Measurements from ENCODE around the gene MOGAT3.

MOGAT3 gene, protein sequence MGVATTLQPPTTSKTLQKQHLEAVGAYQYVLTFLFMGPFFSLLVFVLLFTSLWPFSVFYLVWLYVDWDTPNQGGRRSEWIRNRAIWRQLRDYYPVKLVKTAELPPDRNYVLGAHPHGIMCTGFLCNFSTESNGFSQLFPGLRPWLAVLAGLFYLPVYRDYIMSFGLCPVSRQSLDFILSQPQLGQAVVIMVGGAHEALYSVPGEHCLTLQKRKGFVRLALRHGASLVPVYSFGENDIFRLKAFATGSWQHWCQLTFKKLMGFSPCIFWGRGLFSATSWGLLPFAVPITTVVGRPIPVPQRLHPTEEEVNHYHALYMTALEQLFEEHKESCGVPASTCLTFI

DNA sequence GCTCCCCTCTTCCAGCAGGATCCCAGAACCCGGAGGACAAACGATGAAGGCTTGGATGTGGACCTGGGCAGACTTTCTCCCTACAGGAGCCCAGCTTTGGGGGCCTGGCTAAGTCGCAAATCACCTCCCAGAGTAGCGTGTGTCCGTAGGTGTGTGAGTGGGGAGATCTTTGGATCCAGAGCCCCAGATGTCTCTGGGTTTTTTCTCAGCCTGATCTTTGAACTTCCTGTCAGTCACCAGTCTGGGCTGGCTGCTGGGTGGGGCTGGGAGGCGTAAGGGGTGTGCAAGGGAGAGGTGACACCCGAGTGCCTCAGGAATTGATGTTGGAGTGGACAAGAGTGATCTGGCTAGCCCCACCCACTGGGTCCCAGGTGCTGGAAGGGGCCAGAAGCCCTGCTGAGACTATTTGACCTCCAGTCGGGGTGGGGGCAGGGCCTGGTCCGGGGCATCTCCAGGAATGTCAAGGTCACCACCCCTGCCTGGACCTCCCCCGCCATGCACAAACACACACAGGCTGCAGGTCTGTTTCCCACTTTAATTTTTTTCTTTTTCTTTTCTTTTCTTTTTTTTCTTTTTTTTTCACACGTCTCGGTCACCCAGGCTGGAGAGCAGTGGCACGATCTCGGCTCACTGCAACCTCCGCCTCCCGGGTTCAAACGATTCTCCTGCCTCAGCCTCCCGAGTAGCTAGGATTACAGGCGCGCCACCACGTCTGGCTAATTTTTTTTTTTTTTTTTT, at the start of gene MOGAT3:
Gene MOGAT3 (minus strand): TSS at position 175 of the 738 bp plus-strand sequence. CDS start 182 bp downstream, outside the sequence.
- Mint-ChIP-seq H3K27ac (no peak within 1 kb of the TSS), H3K27me3 (peaks cover 11% of the 10 kb centered on the region), H3K36me3 (peaks cover 4% of the 10 kb centered on the region), H3K4me1 (peaks cover 15% of the 10 kb centered on the region), H3K9me3 (no peaks in the 10 kb centered on the region), H3K4me3 (peak within 1 kb of the TSS; percentile 50)
- ATAC-seq (ENCODE audit: low read depth) (no peak), DNase-seq (ENCODE audit: low spot score in 2 of 2) (no peak)

DNA sequence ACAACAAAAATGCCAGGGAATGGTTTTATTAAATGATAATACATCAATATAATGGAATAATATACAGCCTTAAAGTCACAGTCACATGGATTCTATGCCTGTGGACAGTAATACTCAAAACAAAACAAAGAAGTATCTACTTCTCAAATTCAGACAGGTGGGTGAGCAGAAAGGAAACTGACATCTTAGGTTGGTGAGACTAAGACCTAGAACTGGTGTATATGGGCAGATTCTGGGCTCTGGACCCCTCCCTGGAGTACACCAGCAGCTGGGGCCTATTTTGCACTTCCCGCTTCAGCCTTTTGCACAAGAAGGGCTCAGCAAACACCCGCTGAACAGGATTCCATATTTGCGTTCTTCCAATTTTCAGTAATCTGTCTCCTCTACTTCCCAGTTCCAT, 49.5 kb upstream of the MOGAT3 start:
- ATAC-seq (ENCODE audit: low read depth) (no peak), DNase-seq (ENCODE audit: low spot score in 2 of 2) (no peak)
- Mint-ChIP-seq H3K4me1 (peaks cover 19% of the 10 kb centered on the region), H3K27ac (no peak overlapping the region), H3K4me3 (peak overlapping the region; percentile 98), H3K9me3 (no peaks in the 10 kb centered on the region), H3K36me3 (peaks cover 7% of the 10 kb centered on the region), H3K27me3 (peaks cover 1% of the 10 kb centered on the region)

DNA sequence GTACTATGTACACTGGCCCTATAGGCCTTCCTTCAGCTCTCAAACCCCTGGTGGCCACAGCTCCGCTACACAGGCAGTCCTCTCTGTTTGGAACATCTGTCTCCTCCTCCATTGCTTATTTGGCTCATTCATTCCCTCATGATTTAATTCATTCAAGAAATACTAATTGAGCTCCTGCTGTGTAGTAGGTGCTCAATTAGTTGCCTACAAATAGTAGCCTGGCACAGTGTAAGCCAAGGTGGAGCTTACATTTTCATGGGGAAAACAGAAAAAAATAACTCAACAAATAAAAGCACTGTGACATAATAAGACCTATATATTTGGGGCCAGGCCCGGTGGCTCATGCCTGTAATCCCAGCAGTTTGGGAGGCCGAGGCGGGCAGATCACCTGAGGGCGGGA, 47.4 kb upstream of the MOGAT3 start:
- peaks cover 7% of the 10 kb centered on the region for H3K36me3 Mint-ChIP-seq
- peaks cover 1% of the 10 kb centered on the region for H3K27me3 Mint-ChIP-seq
- H3K27ac Mint-ChIP-seq: no peak overlapping the region
- no peak for ATAC-seq (ENCODE audit: low read depth)
- no peak for DNase-seq (ENCODE audit: low spot score in 2 of 2)
- H3K4me3 Mint-ChIP-seq: no peak overlapping the region
- H3K9me3 Mint-ChIP-seq: no peaks in the 10 kb centered on the region
- peaks cover 22% of the 10 kb centered on the region for H3K4me1 Mint-ChIP-seq

DNA sequence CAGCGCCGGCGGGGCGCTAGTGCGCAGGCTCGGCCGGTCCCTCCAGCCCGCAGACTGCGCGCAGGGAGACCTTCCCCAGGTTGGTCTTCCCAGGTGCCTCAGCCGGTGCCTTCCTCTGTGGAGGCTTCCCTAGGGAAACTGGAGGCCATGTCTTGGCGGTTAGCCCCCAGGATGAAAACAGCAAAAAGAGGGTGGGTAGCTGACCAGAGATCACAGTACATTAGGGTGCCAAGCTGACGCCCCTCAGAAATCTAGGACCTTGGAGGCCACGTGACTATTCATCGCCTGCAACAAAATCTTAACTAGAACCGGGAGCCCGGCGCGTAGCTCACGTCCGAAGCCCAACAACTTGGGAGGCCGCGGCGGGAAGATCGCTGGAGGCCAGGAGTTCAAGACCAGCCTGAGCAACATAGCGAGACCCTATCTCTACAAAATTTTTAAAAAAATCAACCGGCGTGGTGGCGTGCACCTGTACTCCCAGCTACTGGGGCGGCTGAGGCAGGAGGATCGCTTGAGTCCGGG, 44.4 kb upstream of the MOGAT3 start:
- Mint-ChIP-seq H3K4me3 (peak overlapping the region; percentile 98), H3K36me3 (peaks cover 8% of the 10 kb centered on the region), H3K9me3 (no peaks in the 10 kb centered on the region), H3K27me3 (no peaks in the 10 kb centered on the region), H3K27ac (peak overlapping the region; percentile 94), H3K4me1 (peaks cover 11% of the 10 kb centered on the region)
- ATAC-seq (ENCODE audit: low read depth): no peak
- DNase-seq (ENCODE audit: low spot score in 2 of 2): no peak

DNA sequence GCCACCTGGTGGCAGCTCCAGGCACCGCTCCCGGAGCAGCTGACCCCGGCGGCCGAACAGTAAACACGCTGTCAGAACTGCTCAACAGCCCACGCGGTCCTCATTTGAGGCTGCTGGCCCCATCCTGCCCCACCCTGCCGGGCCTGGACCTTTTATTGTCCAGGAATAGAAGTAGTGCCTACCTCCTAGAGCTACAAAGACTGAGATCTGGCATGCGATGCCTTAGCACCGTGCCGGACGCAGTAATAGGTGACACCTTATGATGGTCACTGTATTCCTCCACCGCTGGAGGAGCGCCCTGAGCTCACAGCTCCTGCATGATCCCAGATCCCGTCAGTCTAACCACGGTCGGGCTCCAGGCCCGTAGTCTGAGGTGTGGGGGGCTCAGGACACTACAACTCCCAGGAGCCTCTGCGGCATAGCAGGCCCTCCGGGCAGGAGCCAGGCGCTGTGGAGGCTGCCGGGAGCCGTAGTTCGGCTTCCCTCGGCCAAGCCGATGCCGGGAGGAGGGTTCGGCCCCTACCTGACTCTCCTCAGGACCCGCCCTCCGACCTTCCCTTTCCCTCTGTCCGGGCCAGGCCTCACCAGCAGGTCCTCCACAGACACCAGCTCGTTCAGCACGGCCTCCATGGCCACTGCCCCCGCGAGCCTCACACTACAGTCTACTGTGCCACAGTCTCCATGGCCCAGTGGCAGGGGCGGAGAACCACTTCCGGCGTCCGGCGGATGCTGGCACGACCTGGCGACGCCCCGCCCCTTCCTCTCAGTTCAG, 43.7 kb upstream of the MOGAT3 start, which contains the start of gene FIS1:
Gene FIS1 (minus strand): TSS at position 707 of the 772 bp plus-strand sequence. CDS start 77 bp downstream, at position 630.
- H3K4me1 Mint-ChIP-seq: peaks cover 8% of the 10 kb centered on the region
- H3K27ac Mint-ChIP-seq: peak within 1 kb of the TSS; percentile 94
- H3K9me3 Mint-ChIP-seq: no peaks in the 10 kb centered on the region
- peak; percentile 91 for ATAC-seq (ENCODE audit: low read depth)
- H3K27me3 Mint-ChIP-seq: no peaks in the 10 kb centered on the region
- peak within 1 kb of the TSS; percentile 98 for H3K4me3 Mint-ChIP-seq
- DNase-seq (ENCODE audit: low spot score in 2 of 2): peak; percentile 90 to 97
- peaks cover 8% of the 10 kb centered on the region for H3K36me3 Mint-ChIP-seq

DNA sequence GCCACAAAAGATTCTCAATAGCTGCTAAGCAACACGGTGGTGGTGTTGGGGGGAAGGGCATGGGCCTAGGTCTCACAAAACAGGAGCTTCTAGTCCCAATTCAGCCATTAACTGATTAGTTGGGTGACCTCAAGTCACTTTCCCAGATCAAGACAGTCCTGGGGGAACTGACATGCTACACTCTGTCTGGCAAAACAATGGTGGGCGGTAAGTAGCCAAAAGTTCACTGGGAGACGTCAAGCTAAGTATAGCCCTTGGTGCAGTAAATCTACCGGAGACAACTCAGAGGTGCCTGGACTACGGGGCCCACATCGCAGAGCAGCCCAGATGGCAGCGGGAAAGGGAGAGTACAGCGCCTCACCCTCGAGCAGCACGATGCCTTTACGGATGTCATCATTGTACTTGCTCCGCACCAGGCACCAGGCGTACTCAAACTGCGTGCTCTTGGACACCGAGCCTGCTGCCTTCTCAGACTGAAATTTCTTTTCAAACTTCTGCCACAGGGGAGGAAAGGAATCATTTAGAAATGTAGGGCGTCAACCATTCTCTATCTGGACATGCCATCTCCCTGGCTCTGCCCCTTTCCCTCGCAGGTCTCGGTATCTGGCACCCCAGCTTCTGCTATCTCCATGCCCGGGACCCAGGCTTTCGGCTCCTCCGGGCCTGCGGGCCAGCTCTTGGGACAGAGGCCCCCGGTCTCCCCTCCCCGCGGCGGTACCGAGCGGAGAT, 43.0 kb upstream of the MOGAT3 start:
- DNase-seq (ENCODE audit: low spot score in 2 of 2) (no peak), ATAC-seq (ENCODE audit: low read depth) (no peak)
- Mint-ChIP-seq H3K27me3 (no peaks in the 10 kb centered on the region), H3K36me3 (peaks cover 10% of the 10 kb centered on the region), H3K27ac (peak overlapping the region; percentile 94), H3K4me3 (peak overlapping the region; percentile 98), H3K9me3 (no peaks in the 10 kb centered on the region), H3K4me1 (peaks cover 8% of the 10 kb centered on the region)

DNA sequence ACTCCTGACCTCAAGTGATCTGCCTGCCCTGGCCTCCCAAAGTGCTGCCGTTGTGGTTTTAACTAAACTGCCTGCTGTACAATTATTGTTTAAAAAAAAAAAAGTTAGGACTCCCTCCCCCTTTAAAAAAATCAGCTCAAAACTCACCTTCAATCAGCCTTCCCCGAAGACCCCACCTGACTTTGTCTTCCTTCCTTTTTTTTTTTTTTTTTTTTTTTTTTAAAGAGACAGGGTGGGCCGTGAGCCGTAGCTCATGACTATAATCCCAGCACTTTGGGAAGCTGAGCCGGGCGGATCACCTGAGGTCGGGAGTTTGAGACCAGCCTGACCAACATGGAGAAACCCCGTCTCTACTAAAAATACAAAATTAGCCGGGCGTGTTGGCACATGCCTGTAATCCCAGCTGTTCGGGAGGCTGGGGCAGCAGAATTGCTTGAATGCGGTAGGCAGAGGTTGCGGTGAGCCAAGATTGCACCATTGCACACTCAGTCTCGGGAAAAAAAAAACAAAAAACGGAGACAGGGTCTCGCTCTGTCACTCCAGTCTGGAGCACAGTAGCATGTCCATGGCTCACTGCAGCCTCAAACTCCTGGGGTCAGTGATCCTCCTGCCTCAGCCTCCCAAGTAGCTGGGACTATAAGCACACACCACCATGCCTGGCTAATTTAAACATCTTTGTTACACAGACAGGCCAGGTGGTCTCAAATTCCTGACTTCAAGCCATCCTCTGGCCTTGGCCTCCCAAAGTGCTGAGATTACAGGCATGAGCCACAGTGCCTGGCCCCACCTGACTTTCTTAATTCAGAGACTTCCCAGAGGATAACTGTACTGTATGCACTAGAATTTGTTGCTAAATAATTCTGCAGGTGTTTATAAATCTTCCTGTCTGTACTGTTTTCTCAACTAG, 40.9 kb upstream of the MOGAT3 start:
- Mint-ChIP-seq H3K4me1 (peaks cover 3% of the 10 kb centered on the region), H3K27me3 (no peaks in the 10 kb centered on the region), H3K36me3 (peaks cover 10% of the 10 kb centered on the region), H3K27ac (no peak overlapping the region), H3K9me3 (no peaks in the 10 kb centered on the region), H3K4me3 (no peak overlapping the region)
- DNase-seq (ENCODE audit: low spot score in 2 of 2) (no peak), ATAC-seq (ENCODE audit: low read depth) (no peak)

DNA sequence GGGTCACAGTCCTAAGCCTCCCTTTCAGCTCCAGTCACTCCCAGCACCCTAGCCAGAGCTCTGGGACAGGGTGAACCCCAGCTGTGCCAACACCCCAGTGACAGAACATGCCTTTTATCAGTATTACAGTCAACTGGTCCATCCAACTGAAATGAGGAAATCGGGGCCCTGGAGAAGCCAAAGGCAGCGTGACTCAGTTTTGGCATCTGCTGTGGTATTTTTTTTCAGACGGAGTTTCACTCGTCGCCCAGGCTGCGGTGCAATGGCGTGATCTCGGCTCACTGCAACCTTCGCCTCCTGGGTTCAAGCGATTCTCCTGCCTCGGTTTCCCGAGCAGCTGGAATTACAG, 40.2 kb upstream of the MOGAT3 start:
- peaks cover 10% of the 10 kb centered on the region for H3K36me3 Mint-ChIP-seq
- no peaks in the 10 kb centered on the region for H3K27me3 Mint-ChIP-seq
- H3K27ac Mint-ChIP-seq: no peak overlapping the region
- H3K4me1 Mint-ChIP-seq: peaks cover 3% of the 10 kb centered on the region
- H3K4me3 Mint-ChIP-seq: no peak overlapping the region
- no peaks in the 10 kb centered on the region for H3K9me3 Mint-ChIP-seq
- no peak for DNase-seq (ENCODE audit: low spot score in 2 of 2)
- no peak for ATAC-seq (ENCODE audit: low read depth)

DNA sequence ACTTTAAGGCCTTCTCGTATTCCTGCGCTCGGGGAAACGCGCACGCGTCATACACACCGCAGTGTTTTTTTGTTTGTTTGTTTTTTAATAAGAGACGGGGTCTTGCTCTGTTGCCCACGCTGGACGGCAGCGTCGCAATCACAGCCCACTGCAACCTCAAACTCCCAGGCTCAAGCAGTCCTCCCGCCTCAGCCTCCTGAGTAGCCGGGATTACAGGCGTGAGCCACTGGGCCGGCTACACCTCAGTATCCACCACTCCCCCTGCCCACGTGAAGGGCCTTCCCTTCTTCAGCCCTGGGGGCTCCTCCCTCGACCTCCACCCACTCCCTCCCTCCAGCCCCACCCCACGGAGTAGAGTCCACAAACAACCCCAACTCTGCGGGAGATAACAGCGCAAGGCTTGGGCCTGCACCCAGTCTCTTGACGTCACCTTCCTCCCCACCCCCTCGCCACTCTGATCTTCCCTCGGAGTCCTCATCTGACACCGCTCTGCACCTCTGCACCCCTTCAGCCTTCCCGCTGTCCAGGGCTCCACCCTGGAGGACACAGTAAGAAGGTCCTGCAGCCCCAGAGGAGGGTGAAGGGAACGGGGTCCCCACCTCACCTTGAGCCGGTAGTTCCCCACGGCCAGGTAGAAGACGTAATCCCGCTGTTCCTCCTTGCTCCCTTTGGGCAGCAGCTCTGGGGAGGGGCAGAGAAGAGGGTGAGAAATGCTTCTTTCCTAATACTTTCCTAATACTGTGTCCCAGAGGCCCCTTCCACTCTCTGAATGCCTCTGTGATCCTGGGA, 39.6 kb upstream of the MOGAT3 start:
- Mint-ChIP-seq H3K27me3 (no peaks in the 10 kb centered on the region), H3K4me1 (peaks cover 3% of the 10 kb centered on the region), H3K9me3 (no peaks in the 10 kb centered on the region), H3K36me3 (peaks cover 10% of the 10 kb centered on the region), H3K4me3 (no peak overlapping the region), H3K27ac (no peak overlapping the region)
- ATAC-seq (ENCODE audit: low read depth) (no peak), DNase-seq (ENCODE audit: low spot score in 2 of 2) (no peak)

DNA sequence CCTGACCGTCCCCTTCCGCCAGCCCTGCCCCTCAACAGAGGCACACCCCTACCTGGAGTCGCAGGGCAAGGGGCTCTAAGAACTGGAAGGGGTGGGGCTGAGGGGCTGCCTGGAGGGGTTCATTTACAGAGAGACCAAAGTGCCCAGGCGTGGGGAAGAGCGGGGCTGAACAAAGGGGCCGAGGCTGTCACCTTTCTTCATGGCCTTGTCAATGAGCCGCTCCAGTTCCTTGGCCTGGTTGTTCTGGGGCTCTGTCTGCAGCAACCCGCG, 39.0 kb upstream of the MOGAT3 start:
- no peak overlapping the region for H3K27ac Mint-ChIP-seq

DNA sequence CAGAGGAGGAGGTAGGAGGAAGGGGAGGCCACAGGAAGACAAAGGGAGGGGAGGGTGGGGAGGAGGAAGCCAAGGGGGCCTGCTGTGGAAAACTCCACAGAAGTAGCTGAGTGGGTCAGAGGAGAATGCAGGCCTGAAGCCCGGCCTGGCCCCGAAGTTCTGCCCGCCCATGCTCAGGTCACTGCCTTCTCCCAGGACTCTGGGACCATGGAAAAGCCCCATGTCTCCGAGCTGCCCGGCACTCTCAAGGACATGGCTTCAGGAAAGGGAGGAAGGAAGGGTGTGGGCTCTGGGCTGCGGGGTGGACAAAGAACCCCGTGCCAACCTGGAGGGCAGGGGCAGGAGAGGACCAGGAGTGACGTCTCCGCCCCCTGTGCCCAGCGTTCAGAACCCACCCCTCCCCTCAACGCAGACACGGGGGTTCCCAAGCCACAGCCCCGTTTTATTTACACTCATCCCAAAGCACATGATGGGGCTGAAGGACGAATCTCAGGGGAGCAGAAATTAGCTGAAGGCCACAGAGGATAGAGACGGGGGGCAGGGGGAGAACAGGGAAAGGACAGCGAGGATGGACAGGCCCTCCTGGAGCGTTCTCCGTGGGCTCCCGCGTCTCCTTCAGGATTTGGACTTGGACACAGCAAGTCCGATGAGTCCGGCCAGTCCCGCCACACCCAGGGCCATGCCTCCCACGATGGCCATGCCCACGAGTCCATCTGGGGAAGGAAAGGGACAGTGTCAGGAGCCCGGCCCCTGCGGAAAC, 38.5 kb upstream of the MOGAT3 start:
- ATAC-seq (ENCODE audit: low read depth) (no peak), DNase-seq (ENCODE audit: low spot score in 2 of 2) (no peak)
- peaks cover 3% of the 10 kb centered on the region for H3K4me1 Mint-ChIP-seq
- no peaks in the 10 kb centered on the region for H3K27me3 Mint-ChIP-seq
- no peak overlapping the region for H3K27ac Mint-ChIP-seq
- peaks cover 10% of the 10 kb centered on the region for H3K36me3 Mint-ChIP-seq
- H3K9me3 Mint-ChIP-seq: no peaks in the 10 kb centered on the region
- H3K4me3 Mint-ChIP-seq: no peak overlapping the region

More for the DNA sequence above, 39.0 kb upstream of the MOGAT3 start:
- Mint-ChIP-seq H3K9me3 (no peaks in the 10 kb centered on the region), H3K4me3 (no peak overlapping the region), H3K27me3 (no peaks in the 10 kb centered on the region), H3K4me1 (peaks cover 3% of the 10 kb centered on the region), H3K36me3 (peaks cover 10% of the 10 kb centered on the region)
- ATAC-seq (ENCODE audit: low read depth) (no peak), DNase-seq (ENCODE audit: low spot score in 2 of 2) (no peak)

Data from memory B cell (primary cell).